GM21367 (cell line): ENCODE data around the gene NAALADL2.
"Not testable (repeated sequence)": the region's sequence is repeated elsewhere in the genome, so short reads cannot be mapped to it uniquely, and the experiment has no call there.

Experiments used
- ATAC-seq: cut with Tn5 transposase; IDR thresholded peaks from one replicate; pipeline ENCODE4 v1.9.1; 2021; ENCODE audit not compliant: unreplicated experiment

The NAALADL2 gene

GRCh38 chr3:175066617-175067415 is 207.7 kb downstream of the NAALADL2 start:
- no peak for ATAC-seq

GRCh38 chr3:175068587-175068986 is 209.5 kb downstream of the NAALADL2 start:
- ATAC-seq: no peak

GRCh38 chr3:175070946-175071345 is 211.8 kb downstream of the NAALADL2 start:
- ATAC-seq: no peak

DNA sequence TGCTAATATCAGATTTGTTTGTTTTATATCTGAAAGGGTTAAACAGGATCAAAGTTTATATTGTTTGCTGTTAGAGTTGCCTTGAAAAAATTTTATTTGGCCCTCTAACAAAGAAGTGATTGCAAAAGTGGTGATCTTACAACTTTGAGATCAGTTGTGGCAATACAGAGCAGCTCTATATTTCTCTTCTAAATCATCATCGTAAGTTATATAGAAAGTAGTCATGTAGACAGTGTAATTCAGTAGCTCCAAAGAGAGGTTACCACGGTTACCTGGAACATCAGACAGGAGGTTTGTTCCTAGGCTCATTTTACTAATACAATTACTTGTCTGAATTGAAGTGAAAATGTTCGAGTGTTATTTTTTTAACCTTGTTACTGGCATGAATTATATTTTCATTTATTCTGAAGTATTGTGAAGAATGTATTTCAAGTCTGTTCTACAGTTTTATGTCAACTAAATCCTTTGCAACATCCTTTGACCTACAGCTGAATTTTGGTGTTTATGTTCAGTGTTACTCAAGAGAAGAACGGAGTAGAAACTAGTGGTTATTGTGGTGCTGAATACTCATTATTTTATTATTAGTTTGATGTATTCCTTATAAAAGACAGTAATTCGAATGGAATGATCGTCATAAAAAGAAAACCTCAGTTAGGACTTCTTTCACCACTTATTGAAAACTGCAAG is 214.2 kb downstream of the NAALADL2 start:
- ATAC-seq: no peak

- no peak for ATAC-seq
These were observed 216.1 kb downstream of the NAALADL2 start for GRCh38 chr3:175075269-175075668.

GRCh38 chr3:175077216-175077615 is 218.1 kb downstream of the NAALADL2 start:
- no peak for ATAC-seq

DNA sequence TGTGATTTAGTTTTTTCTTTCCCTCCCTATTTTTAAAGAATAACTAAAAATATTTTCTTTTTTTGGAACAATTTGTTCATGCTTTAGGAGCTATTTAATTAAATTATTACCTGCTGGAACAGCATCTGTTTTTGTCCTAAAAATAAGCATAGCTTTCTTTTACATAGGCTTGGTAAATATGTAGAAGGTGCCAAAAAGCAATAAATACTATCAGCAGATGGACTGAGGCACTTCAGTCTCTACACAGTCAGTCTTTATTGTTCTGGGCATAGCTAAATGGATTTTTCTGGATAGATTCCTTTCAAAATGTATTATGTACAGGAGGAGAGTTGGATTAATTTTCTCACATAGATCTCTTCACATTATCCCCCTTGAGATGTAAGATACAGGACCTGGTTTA is 223.5 kb downstream of the NAALADL2 start:
- no peak for ATAC-seq

- ATAC-seq: not testable (repeated sequence)
These were observed 228.0 kb downstream of the NAALADL2 start for GRCh38 chr3:175087128-175087527.

DNA sequence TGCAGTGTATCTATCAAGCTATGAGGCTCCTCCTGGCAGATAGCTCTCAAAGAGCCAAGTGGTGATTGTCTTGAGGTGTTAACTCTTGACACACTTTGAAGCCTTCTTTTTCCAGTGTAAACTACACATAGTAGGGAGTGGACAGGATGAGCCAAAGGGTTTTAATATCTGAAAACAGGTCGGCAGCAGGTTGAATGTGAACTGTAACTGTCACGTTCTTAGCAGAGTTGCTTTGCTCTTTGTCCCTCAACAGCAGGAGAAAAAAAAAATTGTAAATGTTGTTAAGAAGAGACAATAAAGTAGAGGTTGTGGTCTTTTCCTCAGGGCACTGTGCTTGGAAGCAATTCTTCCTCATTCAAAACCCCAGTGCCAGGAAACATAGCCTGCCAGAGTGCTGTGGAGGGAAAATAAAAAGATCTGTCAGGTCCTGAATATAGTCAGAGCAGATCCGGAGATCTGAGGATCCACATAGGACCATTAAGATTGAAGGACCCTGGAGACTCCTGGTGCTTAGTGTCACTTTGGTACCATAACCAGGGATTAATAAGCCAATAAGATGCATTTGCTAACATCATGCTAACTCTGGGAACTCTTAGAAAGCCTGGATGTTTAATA is 229.7 kb downstream of the NAALADL2 start:
- ATAC-seq: no peak

DNA sequence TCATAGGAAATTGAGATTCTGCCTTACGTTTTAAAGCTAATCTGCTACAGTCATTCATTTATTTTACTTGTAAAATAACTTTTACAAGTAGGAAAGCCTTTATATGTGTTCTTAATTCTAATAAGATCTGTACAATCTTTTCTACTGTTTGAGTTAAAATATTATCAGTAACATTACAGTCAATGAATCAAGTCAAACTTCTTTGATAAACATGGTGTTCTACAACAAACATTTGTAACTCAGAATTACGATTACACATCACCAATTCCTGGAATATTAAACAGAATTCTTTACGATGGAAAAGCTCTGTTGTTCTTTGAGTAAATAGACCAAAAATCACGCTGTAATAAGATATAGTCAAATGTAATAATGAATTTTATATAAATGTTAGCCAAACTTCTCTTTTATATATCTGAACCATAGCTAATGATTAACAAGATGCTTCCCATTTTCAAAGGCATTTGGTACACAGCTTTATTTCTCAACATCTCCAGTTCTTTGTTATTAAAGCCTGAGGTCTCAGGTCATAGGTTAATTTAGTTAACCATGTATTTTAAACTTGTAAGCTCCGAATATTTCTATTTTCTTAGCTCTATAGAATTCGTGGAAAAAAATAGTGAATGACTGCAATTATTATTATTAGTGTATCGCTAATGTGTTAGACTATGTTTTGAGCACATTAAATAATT is 232.4 kb downstream of the NAALADL2 start:
- ATAC-seq: no peak

DNA sequence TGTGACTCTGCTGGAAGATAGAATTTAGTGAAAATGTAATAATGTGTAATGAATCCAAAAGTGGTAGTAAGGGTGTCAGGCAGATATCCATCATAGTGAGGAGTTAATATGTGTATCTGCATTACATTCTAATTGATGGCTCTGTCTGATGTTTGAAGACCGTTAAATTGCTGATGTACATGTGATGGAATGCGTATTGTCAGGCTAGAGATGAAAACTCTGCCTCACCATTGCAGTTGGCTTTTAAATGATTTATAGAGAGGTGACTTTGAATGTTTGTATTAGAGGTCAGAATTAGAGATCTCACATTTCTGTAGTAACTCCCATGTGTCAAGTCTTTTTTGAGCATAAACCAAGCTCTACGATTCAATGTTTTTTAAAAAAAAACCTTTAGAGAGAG is 234.6 kb downstream of the NAALADL2 start:
- no peak for ATAC-seq

DNA sequence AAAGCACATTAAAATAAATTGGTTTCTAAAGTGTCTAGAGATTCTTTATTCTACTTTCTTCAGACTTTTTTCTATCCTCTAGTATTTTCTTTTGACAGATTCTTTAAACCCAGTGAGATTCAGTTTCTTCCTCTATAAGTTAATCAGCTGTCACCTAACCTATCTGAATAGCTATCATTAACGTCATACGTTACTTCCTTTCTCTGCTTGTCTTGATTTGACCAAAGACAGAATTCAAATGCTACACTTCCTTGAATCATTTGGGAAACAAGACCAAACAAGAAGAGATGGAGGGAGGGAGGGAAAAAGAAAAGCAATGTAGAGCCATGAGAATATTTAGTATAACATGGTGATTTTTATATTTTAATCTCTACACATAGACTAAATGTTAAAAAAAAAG is 235.2 kb downstream of the NAALADL2 start:
- no peak for ATAC-seq

GRCh38 chr3:175098644-175099043 is 239.5 kb downstream of the NAALADL2 start:
- ATAC-seq: no peak

DNA sequence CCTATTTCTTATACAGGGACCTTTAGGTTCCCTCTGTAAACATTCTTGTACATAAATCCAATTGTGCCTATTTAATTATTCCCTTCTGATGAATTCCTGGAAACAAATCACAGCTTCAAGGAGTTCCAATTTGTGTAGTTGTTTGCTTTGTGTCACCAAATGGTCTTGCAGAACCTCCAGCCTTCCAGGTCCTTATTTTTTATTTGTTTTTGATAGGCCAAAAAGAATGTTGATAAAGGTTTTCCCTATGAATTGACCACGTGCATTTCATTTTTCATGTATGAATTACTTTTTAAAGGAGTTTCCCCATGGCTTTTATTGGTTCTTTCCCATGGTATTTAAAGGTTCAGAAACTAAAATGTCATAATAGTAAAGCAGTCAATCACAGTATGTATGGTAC is 243.0 kb downstream of the NAALADL2 start:
- no peak for ATAC-seq

DNA sequence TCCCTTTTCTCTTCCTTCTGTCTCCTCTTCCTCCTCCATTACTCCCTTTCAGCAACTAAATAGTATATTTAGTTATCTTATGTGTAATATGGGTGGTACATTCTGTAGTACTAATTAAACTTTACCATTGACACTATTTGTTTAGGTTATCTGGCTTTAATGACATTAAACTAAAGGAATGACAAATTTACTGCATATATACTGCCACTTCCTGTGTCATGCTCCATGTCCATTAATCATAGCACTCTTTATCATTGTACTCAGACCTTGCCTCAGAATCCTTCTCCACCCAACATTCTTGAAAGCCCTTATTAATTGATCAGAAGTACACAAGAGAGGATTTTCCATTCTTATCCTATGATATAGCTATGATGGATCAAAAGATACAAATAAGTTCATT is 244.2 kb downstream of the NAALADL2 start:
- no peak for ATAC-seq

DNA sequence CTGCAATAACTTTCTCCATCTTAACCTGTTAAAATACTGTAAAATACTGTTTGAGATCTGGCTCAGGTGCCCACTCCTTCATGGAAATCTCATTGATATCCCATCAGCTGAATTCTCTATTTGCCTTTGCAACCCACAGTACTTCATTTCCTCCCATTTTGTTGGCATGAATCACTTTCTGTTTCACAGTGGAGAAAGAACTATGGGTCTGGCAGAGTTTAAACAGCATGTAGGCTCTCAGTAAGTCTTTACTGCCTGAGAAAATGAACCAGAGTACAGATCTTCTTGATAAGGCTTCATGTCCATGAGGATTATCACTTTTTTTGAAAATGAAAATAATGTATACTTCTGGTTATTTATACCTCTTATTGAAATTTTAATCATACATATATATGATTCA is 245.9 kb downstream of the NAALADL2 start:
- no peak for ATAC-seq

DNA sequence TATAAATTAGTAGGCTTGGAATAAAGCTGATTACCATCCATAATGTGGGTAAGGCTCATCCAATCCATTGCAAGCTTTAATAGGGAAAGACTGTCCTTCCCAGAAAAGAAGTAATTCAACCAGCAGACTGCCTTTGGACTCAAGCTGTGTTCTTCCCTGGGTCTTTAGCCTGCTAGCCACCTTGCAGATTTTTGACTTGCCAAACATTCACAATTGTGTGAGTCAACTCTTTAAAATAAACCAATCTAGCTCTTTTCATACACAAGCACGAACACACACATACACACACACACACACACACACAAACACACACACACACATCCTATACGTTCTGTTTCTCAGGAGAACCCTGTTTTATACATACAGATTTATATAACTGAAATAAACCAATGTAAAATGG is 248.1 kb downstream of the NAALADL2 start:
- ATAC-seq: no peak

DNA sequence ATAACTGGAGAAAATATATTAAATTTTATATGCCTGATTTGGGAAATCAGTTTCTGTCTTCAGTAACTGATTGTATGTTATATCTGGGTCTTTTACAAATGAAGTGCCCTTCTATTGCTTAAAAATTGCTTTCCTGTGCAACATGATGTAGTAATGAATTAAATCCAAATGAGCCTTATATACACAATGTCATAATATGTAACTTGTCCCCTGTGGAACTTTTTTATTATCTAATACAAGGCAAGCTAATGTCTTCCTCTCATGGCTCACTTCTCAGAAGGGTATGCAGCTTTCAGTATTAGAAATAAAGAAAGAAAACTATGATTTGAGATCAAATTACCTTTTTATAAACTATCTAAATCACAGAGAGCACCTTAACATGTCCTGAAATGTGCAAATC is 248.9 kb downstream of the NAALADL2 start:
- ATAC-seq: no peak

DNA sequence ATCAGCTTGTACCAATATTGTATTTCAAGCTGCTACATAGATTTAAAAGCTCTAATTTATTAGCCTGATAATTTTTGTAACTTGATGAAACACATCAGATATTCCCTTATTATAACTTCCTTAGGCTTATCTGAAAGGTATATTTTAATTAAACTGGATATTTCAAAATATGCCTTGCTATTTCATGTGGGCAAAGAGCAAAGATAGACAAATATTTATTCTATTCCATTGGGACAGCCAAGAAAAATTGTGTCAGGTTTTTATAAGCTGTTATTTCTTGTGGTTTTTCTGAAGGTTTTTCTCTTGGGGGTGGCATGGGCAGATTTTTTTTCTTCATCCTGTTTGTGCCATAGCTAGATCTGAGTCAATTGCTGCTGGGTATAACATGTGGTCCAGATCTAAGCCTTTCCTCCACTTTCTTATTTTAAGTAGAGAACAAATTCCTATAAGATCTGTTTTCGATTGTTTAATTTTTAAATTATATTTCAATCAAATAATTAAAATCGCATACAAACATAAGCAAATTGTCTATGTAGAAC is 249.5 kb downstream of the NAALADL2 start:
- no peak for ATAC-seq

- ATAC-seq: no peak
These were observed 251.9 kb downstream of the NAALADL2 start for GRCh38 chr3:175111036-175111435.

- no peak for ATAC-seq
These were observed 259.3 kb downstream of the NAALADL2 start for GRCh38 chr3:175118382-175118941.
